MG63 (cell line): ENCODE data around the gene TRIM41. TPM values are rescaled to one million over a fixed set of nuclear protein-coding genes. Genes with fewer than 3 reads are reported as not detected.

Source experiments
- DNase-seq: peaks from one replicate; pipeline ENCODE4 v3.0.0-alpha.2; 2020
- H3K27me3 ChIP-seq: fragments of 250-450 bp; sonication (Bioruptor Pico); 2 replicates; pipeline ENCODE4 v1.5.1; 2020; ENCODE audit warnings: mild to moderate bottlenecking, moderate library complexity
- H3K36me3 ChIP-seq: fragments of 250-450 bp; sonication (Bioruptor Pico); 2 replicates; pipeline ENCODE4 v1.5.1; 2020; ENCODE audit warnings: mild to moderate bottlenecking, moderate library complexity
- H3K4me3 ChIP-seq: fragments of 250-450 bp; sonication (Bioruptor Pico); 2 replicates; pipeline ENCODE4 v1.5.1; 2020; ENCODE audit warnings: mild to moderate bottlenecking, moderate library complexity
- H3K9me3 ChIP-seq: fragments of 250-450 bp; sonication (Bioruptor Pico); 2 replicates; pipeline ENCODE4 v1.5.1; 2020; ENCODE audit warnings: mild to moderate bottlenecking, moderate library complexity
- total RNA-seq: library from RNA; depleted of rRNA; stranded (reverse); fragments of >200 nt; shearing (Covaris generic); gene quantifications from 2 replicates; pipeline ENCODE4 v1.2.3, GENCODE V29; 2014; ENCODE audit warnings: low replicate concordance

TRIM41 gene
- total RNA-seq, 1 experiment from 2014 or later = 43.0 TPM

GRCh38 chr5:181235323-181235688 lies 12.2 kb downstream of the TRIM41 start:
- Histone ChIP-seq H3K9me3 (no peaks in the 10 kb centered on the region), H3K4me3 (no peak overlapping the region), H3K27me3 (no peaks in the 10 kb centered on the region; the same call in 1 of the 2 replicates), H3K36me3 (peaks cover 92% of the 10 kb centered on the region)
- DNase-seq = peak; percentile 42

GRCh38 chr5:181235689-181236366 lies 12.7 kb downstream of the TRIM41 start:
- H3K27me3 ChIP-seq = no peaks in the 10 kb centered on the region; the same call in 1 of the 2 replicates
- no peak for DNase-seq
- no peaks in the 10 kb centered on the region for H3K9me3 ChIP-seq
- H3K36me3 ChIP-seq = peaks cover 94% of the 10 kb centered on the region
- no peak overlapping the region for H3K4me3 ChIP-seq

- no peaks in the 10 kb centered on the region for H3K9me3 ChIP-seq
- H3K36me3 ChIP-seq = peaks cover 94% of the 10 kb centered on the region
- DNase-seq = no peak
- no peak overlapping the region for H3K4me3 ChIP-seq
- H3K27me3 ChIP-seq = no peaks in the 10 kb centered on the region; the same call in 1 of the 2 replicates
These were observed 13.4 kb downstream of the TRIM41 start for GRCh38 chr5:181236471-181236870.

GRCh38 chr5:181236954-181237641 lies 14.0 kb downstream of the TRIM41 start:
- H3K36me3 ChIP-seq = peaks cover 94% of the 10 kb centered on the region
- no peak for DNase-seq
- H3K9me3 ChIP-seq = no peaks in the 10 kb centered on the region
- H3K4me3 ChIP-seq = no peak overlapping the region
- no peaks in the 10 kb centered on the region; the same call in 1 of the 2 replicates for H3K27me3 ChIP-seq

GRCh38 chr5:181237729-181238385 lies 14.8 kb downstream of the TRIM41 start:
- no peak for DNase-seq
- Histone ChIP-seq H3K27me3 (no peaks in the 10 kb centered on the region; the same call in 1 of the 2 replicates), H3K4me3 (no peak overlapping the region), H3K36me3 (peaks cover 94% of the 10 kb centered on the region), H3K9me3 (no peaks in the 10 kb centered on the region)

- no peaks in the 10 kb centered on the region; the same call in 1 of the 2 replicates for H3K27me3 ChIP-seq
- H3K9me3 ChIP-seq = no peaks in the 10 kb centered on the region
- no peak for DNase-seq
- H3K36me3 ChIP-seq = peaks cover 91% of the 10 kb centered on the region
- no peak overlapping the region for H3K4me3 ChIP-seq
These were observed 16.1 kb downstream of the TRIM41 start for GRCh38 chr5:181239062-181239663.

- H3K27me3 ChIP-seq = no peaks in the 10 kb centered on the region
- peak overlapping the region; percentile 69 for H3K4me3 ChIP-seq
- no peaks in the 10 kb centered on the region for H3K9me3 ChIP-seq
- DNase-seq = peak; percentile 80
- peaks cover 71% of the 10 kb centered on the region for H3K36me3 ChIP-seq
These were observed 18.4 kb downstream of the TRIM41 start for GRCh38 chr5:181241393-181241975.

- H3K4me3 ChIP-seq = peak overlapping the region; percentile 69
- H3K9me3 ChIP-seq = no peaks in the 10 kb centered on the region
- no peaks in the 10 kb centered on the region for H3K27me3 ChIP-seq
- no peak for DNase-seq
- H3K36me3 ChIP-seq = peaks cover 70% of the 10 kb centered on the region
These were observed 19.0 kb downstream of the TRIM41 start for GRCh38 chr5:181242031-181242451.

- peaks cover 69% of the 10 kb centered on the region for H3K36me3 ChIP-seq
- H3K27me3 ChIP-seq = no peaks in the 10 kb centered on the region
- peak overlapping the region; percentile 69 for H3K4me3 ChIP-seq
- DNase-seq = peak; percentile 36
- H3K9me3 ChIP-seq = no peaks in the 10 kb centered on the region
These were observed 20.0 kb downstream of the TRIM41 start for GRCh38 chr5:181243018-181243563.

GRCh38 chr5:181243564-181244343 lies 20.7 kb downstream of the TRIM41 start, which contains the start of gene RACK1:
Gene RACK1, minus strand, starts transcription at chr5:181243906. Its CDS starts 106 bp downstream, at chr5:181243800.
- H3K9me3 ChIP-seq = no peaks in the 10 kb centered on the region
- H3K4me3 ChIP-seq = peak within 1 kb of the TSS; percentile 69
- H3K36me3 ChIP-seq = peaks cover 69% of the 10 kb centered on the region

GRCh38 chr5:181245427-181246275 lies 22.6 kb downstream of the TRIM41 start:
- H3K27me3 ChIP-seq = no peaks in the 10 kb centered on the region
- peak; percentile 32 for DNase-seq
- H3K4me3 ChIP-seq = peak overlapping the region; percentile 69
- H3K36me3 ChIP-seq = peaks cover 69% of the 10 kb centered on the region
- no peaks in the 10 kb centered on the region for H3K9me3 ChIP-seq

More at GRCh38 chr5:181243564-181244343, 20.7 kb downstream of the TRIM41 start, which contains the start of gene RACK1:
- DNase-seq = peak; percentile 92
- no peaks in the 10 kb centered on the region for H3K27me3 ChIP-seq

- DNase-seq = peak; percentile 98
- Histone ChIP-seq H3K36me3 (peaks cover 67% of the 10 kb centered on the region), H3K27me3 (no peaks in the 10 kb centered on the region), H3K9me3 (no peaks in the 10 kb centered on the region), H3K4me3 (peak overlapping the region; percentile 69)
These were observed 23.4 kb downstream of the TRIM41 start for GRCh38 chr5:181246276-181247049.

GRCh38 chr5:181248277-181248676 lies 25.2 kb downstream of the TRIM41 start:
- no peaks in the 10 kb centered on the region for H3K27me3 ChIP-seq
- H3K4me3 ChIP-seq = peak overlapping the region; percentile 69
- no peak for DNase-seq
- peaks cover 67% of the 10 kb centered on the region for H3K36me3 ChIP-seq
- no peaks in the 10 kb centered on the region for H3K9me3 ChIP-seq

GRCh38 chr5:181255276-181255675 lies 32.2 kb downstream of the TRIM41 start:
- Histone ChIP-seq H3K9me3 (no peaks in the 10 kb centered on the region), H3K27me3 (no peaks in the 10 kb centered on the region), H3K4me3 (no peak overlapping the region), H3K36me3 (peaks cover 76% of the 10 kb centered on the region)
- no peak for DNase-seq
